HG03045 (cell line): ENCODE data around the gene ABHD12.
"Not testable (repeated sequence)": the region's sequence is repeated elsewhere in the genome, so short reads cannot be mapped to it uniquely, and the experiment has no call there.

Experiments used
- ATAC-seq: cut with Tn5 transposase; IDR thresholded peaks from one replicate; pipeline ENCODE4 v1.9.1; 2021; ENCODE audit warnings: mild to moderate bottlenecking, moderate library complexity; ENCODE audit not compliant: unreplicated experiment

ABHD12 gene

GRCh38 chr20:25355011-25355595, 35.5 kb downstream of the ABHD12 start:
- ATAC-seq, result no peak

GRCh38 chr20:25353747-25354705, 36.6 kb downstream of the ABHD12 start:
- ATAC-seq, result no peak

- ATAC-seq, result no peak
These were observed 37.3 kb downstream of the ABHD12 start for GRCh38 chr20:25353353-25353746.

GRCh38 chr20:25352746-25353145, 37.9 kb downstream of the ABHD12 start:
- ATAC-seq, result no peak

- no peak for ATAC-seq
These were observed 39.6 kb downstream of the ABHD12 start for GRCh38 chr20:25351024-25351360.

GRCh38 chr20:25346349-25346748, 44.3 kb downstream of the ABHD12 start:
- ATAC-seq, result no peak

GRCh38 chr20:25345721-25346120, 44.9 kb downstream of the ABHD12 start:
- no peak for ATAC-seq

- no peak for ATAC-seq
These were observed 46.0 kb downstream of the ABHD12 start for GRCh38 chr20:25344634-25345033.

- no peak for ATAC-seq
These were observed 48.6 kb downstream of the ABHD12 start for GRCh38 chr20:25341716-25342680.

- no peak for ATAC-seq
These were observed 50.3 kb downstream of the ABHD12 start for GRCh38 chr20:25340380-25340779.

GRCh38 chr20:25339608-25340007, 51.0 kb downstream of the ABHD12 start:
- ATAC-seq, result no peak

GRCh38 chr20:25338112-25339023, 52.3 kb downstream of the ABHD12 start:
- ATAC-seq, result no peak

GRCh38 chr20:25336561-25337422, 53.8 kb downstream of the ABHD12 start:
- ATAC-seq, result no peak

- not testable (repeated sequence) for ATAC-seq
These were observed 55.7 kb downstream of the ABHD12 start for GRCh38 chr20:25334972-25335371.

GRCh38 chr20:25328954-25329498, 61.6 kb downstream of the ABHD12 start:
- no peak for ATAC-seq

GRCh38 chr20:25327521-25328235, 63.0 kb downstream of the ABHD12 start:
- no peak for ATAC-seq

- no peak for ATAC-seq
These were observed 64.6 kb downstream of the ABHD12 start for GRCh38 chr20:25325997-25326396.

GRCh38 chr20:25325073-25325472, 65.6 kb downstream of the ABHD12 start:
- no peak for ATAC-seq
